ENCODE results near the gene EARS2.

DNA sequence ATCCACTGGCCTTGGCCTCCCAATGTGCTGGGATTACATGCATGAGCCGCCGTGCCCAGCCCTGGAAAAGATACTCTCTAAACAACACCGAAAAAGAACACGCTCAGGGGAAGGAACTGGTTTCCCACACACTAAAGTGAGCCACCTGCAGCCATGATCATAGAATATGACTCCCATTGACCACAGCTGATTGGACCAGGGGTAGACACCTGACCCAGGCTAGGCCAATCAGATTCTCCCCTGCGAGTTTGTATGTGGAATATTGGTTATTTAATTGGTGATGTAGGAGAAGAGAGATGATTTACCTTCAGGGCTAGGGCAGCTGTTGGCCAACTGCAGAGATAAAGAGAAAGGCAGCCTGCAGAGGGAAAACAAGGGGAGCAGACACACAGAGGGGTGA is 37.9 kb downstream of the EARS2 start:
- TF ChIP-seq, protein P1, sequence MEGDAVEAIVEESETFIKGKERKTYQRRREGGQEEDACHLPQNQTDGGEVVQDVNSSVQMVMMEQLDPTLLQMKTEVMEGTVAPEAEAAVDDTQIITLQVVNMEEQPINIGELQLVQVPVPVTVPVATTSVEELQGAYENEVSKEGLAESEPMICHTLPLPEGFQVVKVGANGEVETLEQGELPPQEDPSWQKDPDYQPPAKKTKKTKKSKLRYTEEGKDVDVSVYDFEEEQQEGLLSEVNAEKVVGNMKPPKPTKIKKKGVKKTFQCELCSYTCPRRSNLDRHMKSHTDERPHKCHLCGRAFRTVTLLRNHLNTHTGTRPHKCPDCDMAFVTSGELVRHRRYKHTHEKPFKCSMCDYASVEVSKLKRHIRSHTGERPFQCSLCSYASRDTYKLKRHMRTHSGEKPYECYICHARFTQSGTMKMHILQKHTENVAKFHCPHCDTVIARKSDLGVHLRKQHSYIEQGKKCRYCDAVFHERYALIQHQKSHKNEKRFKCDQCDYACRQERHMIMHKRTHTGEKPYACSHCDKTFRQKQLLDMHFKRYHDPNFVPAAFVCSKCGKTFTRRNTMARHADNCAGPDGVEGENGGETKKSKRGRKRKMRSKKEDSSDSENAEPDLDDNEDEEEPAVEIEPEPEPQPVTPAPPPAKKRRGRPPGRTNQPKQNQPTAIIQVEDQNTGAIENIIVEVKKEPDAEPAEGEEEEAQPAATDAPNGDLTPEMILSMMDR (conservative IDR thresholded peaks at IDR 0.05; ENCODE audit: low read depth, low read length): no peak
- no peak for TF ChIP-seq SMC3 (IDR thresholded peaks at IDR 0.05; ENCODE audit: low read depth, low read length)
- no peak for TF ChIP-seq CEBPB (IDR thresholded peaks at IDR 0.05; ENCODE audit: low read depth, low read length)
- TF ChIP-seq POLR2A (IDR thresholded peaks at IDR 0.05; ENCODE audit: low read depth, low read length): no peak
- no peak for TF ChIP-seq FOS (IDR thresholded peaks at IDR 0.05; ENCODE audit: low read depth, low read length)
- no peak for TF ChIP-seq RAD21 (IDR thresholded peaks at IDR 0.05; ENCODE audit: low read length)
- no peak for TF ChIP-seq RFX5 (IDR thresholded peaks at IDR 0.05; ENCODE audit: low read depth, low read length)
- no peak for TF ChIP-seq MAZ (IDR thresholded peaks at IDR 0.05; ENCODE audit: borderline replicate concordance, low read depth, low read length)
- TF ChIP-seq CHD1 (IDR thresholded peaks at IDR 0.05; ENCODE audit: low read depth, low read length): no peak
- no peak for TF ChIP-seq MAFK (IDR thresholded peaks at IDR 0.05; ENCODE audit: low read depth, low read length)
- TF ChIP-seq, protein P2, sequence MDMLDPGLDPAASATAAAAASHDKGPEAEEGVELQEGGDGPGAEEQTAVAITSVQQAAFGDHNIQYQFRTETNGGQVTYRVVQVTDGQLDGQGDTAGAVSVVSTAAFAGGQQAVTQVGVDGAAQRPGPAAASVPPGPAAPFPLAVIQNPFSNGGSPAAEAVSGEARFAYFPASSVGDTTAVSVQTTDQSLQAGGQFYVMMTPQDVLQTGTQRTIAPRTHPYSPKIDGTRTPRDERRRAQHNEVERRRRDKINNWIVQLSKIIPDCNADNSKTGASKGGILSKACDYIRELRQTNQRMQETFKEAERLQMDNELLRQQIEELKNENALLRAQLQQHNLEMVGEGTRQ (IDR thresholded peaks at IDR 0.05; ENCODE audit: low read depth, low read length): peak; percentile 71
